ENCODE results near the gene ZNF860.

DNA sequence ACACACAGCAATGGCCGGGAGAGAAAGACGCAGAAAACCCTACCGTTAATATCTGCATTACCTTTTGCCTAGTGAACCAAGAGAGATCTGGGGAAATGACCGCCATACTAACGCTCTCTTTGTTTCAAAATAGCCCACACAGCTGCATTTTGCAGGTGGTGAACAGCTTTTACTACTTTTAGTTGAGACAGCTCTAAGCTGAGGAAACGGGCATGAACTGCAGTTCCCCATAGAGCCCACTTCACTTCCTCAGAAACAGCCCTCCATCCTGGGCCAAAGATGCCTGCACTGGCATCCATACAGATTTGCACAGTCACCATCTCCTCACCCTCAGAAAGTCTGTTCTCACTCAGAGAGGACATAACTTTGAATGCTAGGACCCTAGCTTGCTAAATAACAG lies 45.0 kb downstream of the ZNF860 start:
- TF ChIP-seq POLR2AphosphoS5 (IDR thresholded peaks at IDR 0.05) (no peak), POLR2A (IDR thresholded peaks at IDR 0.05) (no peak)
- TF ChIP-seq, protein P1, sequence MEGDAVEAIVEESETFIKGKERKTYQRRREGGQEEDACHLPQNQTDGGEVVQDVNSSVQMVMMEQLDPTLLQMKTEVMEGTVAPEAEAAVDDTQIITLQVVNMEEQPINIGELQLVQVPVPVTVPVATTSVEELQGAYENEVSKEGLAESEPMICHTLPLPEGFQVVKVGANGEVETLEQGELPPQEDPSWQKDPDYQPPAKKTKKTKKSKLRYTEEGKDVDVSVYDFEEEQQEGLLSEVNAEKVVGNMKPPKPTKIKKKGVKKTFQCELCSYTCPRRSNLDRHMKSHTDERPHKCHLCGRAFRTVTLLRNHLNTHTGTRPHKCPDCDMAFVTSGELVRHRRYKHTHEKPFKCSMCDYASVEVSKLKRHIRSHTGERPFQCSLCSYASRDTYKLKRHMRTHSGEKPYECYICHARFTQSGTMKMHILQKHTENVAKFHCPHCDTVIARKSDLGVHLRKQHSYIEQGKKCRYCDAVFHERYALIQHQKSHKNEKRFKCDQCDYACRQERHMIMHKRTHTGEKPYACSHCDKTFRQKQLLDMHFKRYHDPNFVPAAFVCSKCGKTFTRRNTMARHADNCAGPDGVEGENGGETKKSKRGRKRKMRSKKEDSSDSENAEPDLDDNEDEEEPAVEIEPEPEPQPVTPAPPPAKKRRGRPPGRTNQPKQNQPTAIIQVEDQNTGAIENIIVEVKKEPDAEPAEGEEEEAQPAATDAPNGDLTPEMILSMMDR (IDR thresholded peaks at IDR 0.05): no peak
